ENCODE data around the gene PPP2R3B.
"Not testable (repeated sequence)": the region's sequence is repeated elsewhere in the genome, so short reads cannot be mapped to it uniquely, and the experiment has no call there.

PPP2R3B gene

GRCh38 chrX:338836-339400 lies 47.8 kb downstream of the PPP2R3B start:
- DNase-seq (ENCODE audit: low read depth, low spot score): no peak

- DNase-seq (ENCODE audit: low read depth, low spot score): no peak
These were observed 48.3 kb downstream of the PPP2R3B start for GRCh38 chrX:338281-338835.

DNA sequence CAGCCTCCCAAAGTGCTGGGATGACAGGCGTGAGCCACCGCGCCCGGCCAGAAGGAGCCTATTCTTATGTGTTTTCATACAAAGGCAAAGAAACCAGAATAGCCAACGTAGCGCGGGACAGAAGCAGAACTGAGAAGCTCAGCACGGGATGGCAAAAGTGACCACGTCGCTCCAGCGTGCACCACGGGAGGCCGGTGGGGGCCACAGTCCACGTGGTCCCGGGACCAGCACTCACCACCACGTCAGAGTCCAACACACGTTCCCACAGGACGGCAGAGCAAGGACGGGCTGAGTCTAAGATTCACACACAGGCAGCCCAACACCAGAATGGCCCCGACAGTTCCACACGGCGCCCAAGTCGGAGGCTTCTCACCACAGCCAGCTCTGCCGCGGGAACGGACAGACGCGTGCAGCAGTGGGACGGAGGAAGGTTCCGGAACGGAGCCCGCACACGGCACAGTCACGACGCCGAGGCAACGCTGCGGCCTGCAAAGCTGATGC lies 49.3 kb downstream of the PPP2R3B start:
- no peak for DNase-seq (ENCODE audit: low read depth, low spot score)

- DNase-seq (ENCODE audit: low read depth, low spot score): no peak
These were observed 50.5 kb downstream of the PPP2R3B start for GRCh38 chrX:336227-336626.

GRCh38 chrX:335758-336155 lies 51.0 kb downstream of the PPP2R3B start:
- DNase-seq (ENCODE audit: low read depth, low spot score): no peak

- no peak for DNase-seq (ENCODE audit: low read depth, low spot score)
These were observed 51.5 kb downstream of the PPP2R3B start for GRCh38 chrX:334971-335757.

DNA sequence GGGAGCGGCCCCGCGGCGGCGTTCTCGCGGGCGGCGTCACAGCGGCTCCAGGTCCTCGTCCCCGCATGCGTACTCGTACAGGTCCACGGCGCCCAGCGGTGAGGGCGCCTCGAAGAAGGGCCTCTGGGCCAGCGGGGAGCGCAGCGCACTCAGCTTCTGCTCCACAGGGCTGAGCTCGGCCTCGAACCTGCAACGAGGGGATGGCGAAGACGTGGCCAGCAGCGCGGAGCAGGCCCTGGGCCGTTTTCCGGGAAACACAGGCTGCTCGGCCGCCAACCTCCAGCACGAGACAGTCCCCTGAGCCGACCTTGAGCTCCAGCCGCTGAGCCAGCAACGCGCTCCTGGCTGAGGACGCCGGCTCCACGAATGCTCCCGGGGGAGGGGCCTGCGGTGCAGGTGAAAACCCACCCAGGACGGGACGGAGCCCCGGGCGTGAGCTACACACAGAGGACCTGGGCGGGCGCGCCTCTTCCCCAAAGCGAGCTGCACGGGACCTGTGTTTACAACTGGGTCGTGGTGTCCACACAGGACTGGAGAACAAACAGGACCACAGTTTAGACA lies 52.3 kb downstream of the PPP2R3B start:
- DNase-seq (ENCODE audit: low read depth, low spot score): no peak

GRCh38 chrX:333611-334311 lies 52.9 kb downstream of the PPP2R3B start:
- DNase-seq (ENCODE audit: low read depth, low spot score): no peak

- no peak for DNase-seq (ENCODE audit: low read depth, low spot score)
These were observed 53.6 kb downstream of the PPP2R3B start for GRCh38 chrX:332916-333610.

- DNase-seq (ENCODE audit: low read depth, low spot score): no peak
These were observed 54.2 kb downstream of the PPP2R3B start for GRCh38 chrX:332496-332860.

- no peak for DNase-seq (ENCODE audit: low read depth, low spot score)
These were observed 54.7 kb downstream of the PPP2R3B start for GRCh38 chrX:331825-332495.

DNA sequence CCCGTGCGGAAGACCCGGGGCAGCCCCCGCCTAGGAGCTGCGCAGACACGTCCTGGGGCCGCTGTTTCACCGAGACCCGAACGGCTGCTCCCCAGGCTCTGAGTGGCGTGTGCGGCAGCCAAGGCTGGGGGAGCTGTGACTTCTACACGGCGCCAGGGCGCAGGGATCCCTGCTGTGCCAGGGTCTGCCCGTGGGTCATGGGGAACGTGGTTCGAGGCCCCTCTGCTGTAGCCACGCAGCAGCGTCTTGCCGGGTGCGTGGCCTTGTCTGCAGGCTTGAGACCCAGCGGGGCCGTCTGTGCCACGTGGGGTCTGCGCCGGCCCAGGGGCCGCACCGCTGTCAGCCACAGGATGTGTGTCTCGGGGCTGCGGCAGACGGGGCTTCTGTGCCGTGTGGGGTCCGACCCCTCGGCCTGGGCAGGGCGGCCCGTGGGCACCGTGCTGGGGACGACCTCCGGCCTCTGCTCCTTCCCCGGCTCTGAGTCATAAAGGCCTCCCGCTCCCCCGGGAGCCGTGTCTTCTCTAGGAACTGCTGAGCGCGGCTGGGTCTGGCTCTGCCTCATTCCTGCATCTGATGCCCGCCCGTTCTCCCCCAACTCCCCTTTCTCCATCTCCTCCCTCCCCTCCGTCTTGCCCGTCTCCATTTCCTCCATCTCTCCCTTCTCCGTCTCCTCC lies 55.4 kb downstream of the PPP2R3B start:
- peak; percentile 56 for DNase-seq (ENCODE audit: low read depth, low spot score)

GRCh38 chrX:330726-331150 lies 56.0 kb downstream of the PPP2R3B start:
- no peak for DNase-seq (ENCODE audit: low read depth, low spot score)

DNA sequence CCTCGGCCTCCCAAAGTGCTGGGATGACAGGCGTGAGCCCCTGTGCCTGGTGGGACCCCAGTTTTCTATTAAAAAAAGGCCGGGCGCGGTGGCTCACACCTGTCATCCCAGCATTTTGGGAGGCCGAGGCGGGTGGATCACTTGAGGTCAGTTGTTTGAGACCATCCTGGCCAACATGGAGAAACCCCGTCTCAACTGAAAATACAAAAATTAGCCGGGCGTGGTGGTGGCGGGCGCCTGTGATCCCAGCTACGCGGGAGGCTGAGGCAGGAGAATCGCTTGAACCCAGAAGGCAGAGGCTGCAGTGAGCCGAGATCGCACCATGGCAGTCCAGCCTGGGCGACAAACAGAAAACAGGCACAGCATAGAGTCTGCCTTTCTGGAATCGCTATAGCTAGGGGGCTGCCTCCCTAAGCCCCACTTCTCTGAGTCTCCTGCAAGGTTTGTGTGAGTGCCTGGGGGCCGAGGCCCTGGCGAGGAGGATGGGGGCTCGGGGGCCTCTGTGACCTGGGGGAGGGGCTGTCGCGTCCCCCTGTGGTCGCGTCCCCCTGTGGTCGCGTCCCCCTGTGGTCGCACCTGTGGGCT lies 56.5 kb downstream of the PPP2R3B start:
- not testable (repeated sequence) for DNase-seq (ENCODE audit: low read depth, low spot score)

GRCh38 chrX:329291-329910 lies 57.3 kb downstream of the PPP2R3B start:
- DNase-seq (ENCODE audit: low read depth, low spot score): no peak

DNA sequence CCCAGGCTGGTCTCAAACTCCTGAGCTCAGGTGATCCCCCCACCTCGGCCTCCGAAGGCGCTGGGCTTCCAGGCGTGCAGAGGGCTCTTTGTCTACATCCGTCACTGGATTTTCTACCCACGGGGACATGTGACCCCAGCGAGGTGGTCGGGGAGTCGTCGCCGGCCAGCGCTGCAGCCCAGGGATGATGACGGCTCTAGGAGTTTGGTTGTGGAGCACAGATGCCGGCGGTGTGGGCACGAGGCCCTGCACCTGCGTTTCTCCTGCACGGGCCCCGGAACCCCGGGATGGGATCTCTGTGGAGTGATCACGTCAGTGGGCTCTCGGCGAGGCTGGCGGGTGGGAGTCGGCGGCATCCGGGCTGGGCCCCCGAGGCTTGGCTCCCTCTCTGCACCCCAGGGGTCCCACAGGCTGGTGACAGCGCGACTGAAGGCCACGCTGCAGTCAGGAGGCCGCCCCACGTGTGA lies 59.0 kb downstream of the PPP2R3B start:
- DNase-seq (ENCODE audit: low read depth, low spot score): no peak

- not testable (repeated sequence) for DNase-seq (ENCODE audit: low read depth, low spot score)
These were observed 62.0 kb downstream of the PPP2R3B start for GRCh38 chrX:324664-325063.

- peak; percentile 71 for DNase-seq (ENCODE audit: low read depth, low spot score)
These were observed 62.7 kb downstream of the PPP2R3B start for GRCh38 chrX:323721-324628.

Data from astrocyte of the hippocampus (primary cell).